CD4-positive, alpha-beta T cell treated with Interleukin-2 at 100 ng/mL for 4 hours (primary cell): ENCODE results near the gene RAI14.
"Not testable (repeated sequence)": the region's sequence is repeated elsewhere in the genome, so short reads cannot be mapped to it uniquely, and the experiment has no call there.

ENCODE experiments used
- DNase-seq: peaks from one replicate; pipeline ENCODE4 v3.0.0-alpha.2; 2020; ENCODE audit warnings: low spot score

RAI14 gene

GRCh38 chr5:34731435-34732232, 75.5 kb downstream of the RAI14 start:
- no peak for DNase-seq

GRCh38 chr5:34734326-34734725, 78.2 kb downstream of the RAI14 start:
- no peak for DNase-seq

- DNase-seq = no peak
These were observed 79.6 kb downstream of the RAI14 start for GRCh38 chr5:34735491-34736426.

GRCh38 chr5:34736445-34737115, 80.5 kb downstream of the RAI14 start:
- DNase-seq = no peak

GRCh38 chr5:34737731-34738130, 81.6 kb downstream of the RAI14 start:
- no peak for DNase-seq

GRCh38 chr5:34738381-34738780, 82.3 kb downstream of the RAI14 start:
- DNase-seq = no peak

GRCh38 chr5:34740389-34740806, 84.3 kb downstream of the RAI14 start:
- DNase-seq = no peak

- DNase-seq = no peak
These were observed 85.9 kb downstream of the RAI14 start for GRCh38 chr5:34742061-34742460.

- DNase-seq = no peak
These were observed 87.8 kb downstream of the RAI14 start for GRCh38 chr5:34743878-34744277.

- DNase-seq = no peak
These were observed 92.3 kb downstream of the RAI14 start for GRCh38 chr5:34748431-34748830.

- DNase-seq = no peak
These were observed 93.3 kb downstream of the RAI14 start for GRCh38 chr5:34749431-34749873.

GRCh38 chr5:34750206-34750605, 94.1 kb downstream of the RAI14 start:
- DNase-seq = no peak

GRCh38 chr5:34751807-34752736, 95.9 kb downstream of the RAI14 start:
- DNase-seq = no peak

GRCh38 chr5:34753236-34753635, 97.1 kb downstream of the RAI14 start:
- DNase-seq = not testable (repeated sequence)

- DNase-seq = no peak
These were observed 99.8 kb downstream of the RAI14 start for GRCh38 chr5:34755926-34756325.

GRCh38 chr5:34756781-34757624, 100.9 kb downstream of the RAI14 start:
- no peak for DNase-seq

- no peak for DNase-seq
These were observed 102.4 kb downstream of the RAI14 start for GRCh38 chr5:34758514-34758913.

- not testable (repeated sequence) for DNase-seq
These were observed 103.1 kb downstream of the RAI14 start for GRCh38 chr5:34759213-34759612.

- DNase-seq = no peak
These were observed 109.5 kb downstream of the RAI14 start for GRCh38 chr5:34765662-34766061.

GRCh38 chr5:34767180-34767579, 111.1 kb downstream of the RAI14 start:
- no peak for DNase-seq
